Transverse colon (tissue), 4 donors: ENCODE measurements around the gene GATB.

Experiments
- POLR2A ChIP-seq: fragments of 450-650 bp; IDR thresholded peaks from one replicate; pipeline ENCODE4 v1.6.1; 2016; ENCODE audit warnings: antibody characterized with exemption, mild to moderate bottlenecking, moderate library complexity
- POLR2AphosphoS5 ChIP-seq, 3 donors: sonication (generic); formaldehyde crosslinking; IDR thresholded peaks; one replicate each; pipeline ENCODE4 v1.6.1; 2016; ENCODE audit warnings: antibody characterized with exemption in 3 of 3
- TF ChIP-seq, protein P1 (sequence below), 5 experiments: fragments of 200-600 bp in 3 of 5; fragments of 450-650 bp in 2 of 5; sonication (generic) in 3 of 5; IDR thresholded peaks; 1 replicate in 2 of 5; 2 replicates in 3 of 5; pipeline ENCODE4 v1.5.1; 2016 to 2017; ENCODE audit warnings: antibody characterized with exemption in 5 of 5, inconsistent platforms in 3 of 5, mild to moderate bottlenecking in 2 of 5, moderate library complexity in 1 of 5

DNA sequence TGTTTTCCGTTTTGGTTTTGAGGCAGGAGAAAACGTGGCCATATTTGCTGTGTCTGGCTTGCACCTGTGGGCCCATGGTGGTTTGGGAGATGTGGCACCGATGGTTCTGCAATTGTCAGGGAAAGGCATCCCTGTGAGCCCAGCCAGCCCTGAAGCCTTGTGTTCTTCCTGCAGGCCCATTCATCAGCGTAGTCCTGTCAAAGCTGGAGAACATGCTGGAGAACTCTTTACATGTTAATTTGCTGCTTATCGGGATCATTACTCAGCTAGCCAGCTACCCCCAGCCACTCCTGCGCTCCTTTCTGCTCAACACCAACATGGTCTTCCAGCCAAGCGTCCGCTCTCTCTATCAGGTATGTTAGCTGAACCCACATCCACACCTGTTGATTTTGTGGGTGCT is 104.7 kb downstream of the GATB start:
- TF ChIP-seq, protein P1, sequence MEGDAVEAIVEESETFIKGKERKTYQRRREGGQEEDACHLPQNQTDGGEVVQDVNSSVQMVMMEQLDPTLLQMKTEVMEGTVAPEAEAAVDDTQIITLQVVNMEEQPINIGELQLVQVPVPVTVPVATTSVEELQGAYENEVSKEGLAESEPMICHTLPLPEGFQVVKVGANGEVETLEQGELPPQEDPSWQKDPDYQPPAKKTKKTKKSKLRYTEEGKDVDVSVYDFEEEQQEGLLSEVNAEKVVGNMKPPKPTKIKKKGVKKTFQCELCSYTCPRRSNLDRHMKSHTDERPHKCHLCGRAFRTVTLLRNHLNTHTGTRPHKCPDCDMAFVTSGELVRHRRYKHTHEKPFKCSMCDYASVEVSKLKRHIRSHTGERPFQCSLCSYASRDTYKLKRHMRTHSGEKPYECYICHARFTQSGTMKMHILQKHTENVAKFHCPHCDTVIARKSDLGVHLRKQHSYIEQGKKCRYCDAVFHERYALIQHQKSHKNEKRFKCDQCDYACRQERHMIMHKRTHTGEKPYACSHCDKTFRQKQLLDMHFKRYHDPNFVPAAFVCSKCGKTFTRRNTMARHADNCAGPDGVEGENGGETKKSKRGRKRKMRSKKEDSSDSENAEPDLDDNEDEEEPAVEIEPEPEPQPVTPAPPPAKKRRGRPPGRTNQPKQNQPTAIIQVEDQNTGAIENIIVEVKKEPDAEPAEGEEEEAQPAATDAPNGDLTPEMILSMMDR (IDR thresholded peaks at IDR 0.05): no peak
- TF ChIP-seq POLR2A (no peak), POLR2AphosphoS5 (IDR thresholded peaks at IDR 0.05) (no peak)
